Liver (tissue), 9 donors: ENCODE results near the gene TBX1. TPM values are rescaled to one million over a fixed set of nuclear protein-coding genes. Genes with fewer than 3 reads are reported as not detected.
A peak's percentile ranks its signal among the peaks of the same experiment; 100 is the strongest.

Experiments
- DNase-seq: peaks from one replicate; pipeline ENCODE4 v3.0.0-alpha.2; 2017; ENCODE audit warnings: low spot score
- H3K27ac ChIP-seq, 2 donors: one replicate each; pipeline ENCODE4 v1.7.0; 2013; ENCODE audit warnings: inconsistent platforms in 2 of 2, low read length in 2 of 2, control low read depth in 1 of 2, low read depth in 1 of 2, mild to moderate bottlenecking in 1 of 2
- H3K27me3 ChIP-seq, 4 donors: one replicate each; pipeline versions ENCODE4 v1.6.1 to v1.7.0; 2013; ENCODE audit warnings: low read length in 3 of 4, inconsistent platforms in 1 of 4, mild to moderate bottlenecking in 1 of 4, moderate library complexity in 1 of 4; ENCODE audit not compliant: control insufficient read depth in 4 of 4, insufficient read depth in 4 of 4
- H3K36me3 ChIP-seq, 4 donors: one replicate each; pipeline versions ENCODE4 v1.6.1 to v1.7.0; 2013; ENCODE audit warnings: low read length in 3 of 4, mild to moderate bottlenecking in 3 of 4, low read depth in 1 of 4, moderate library complexity in 1 of 4; ENCODE audit not compliant: control insufficient read depth in 4 of 4, insufficient read depth in 3 of 4
- H3K4me1 ChIP-seq, 4 donors: one replicate each; pipeline versions ENCODE4 v1.6.1 to v1.7.0; 2013; ENCODE audit warnings: low read length in 3 of 4, mild to moderate bottlenecking in 3 of 4, moderate library complexity in 1 of 4; ENCODE audit not compliant: control insufficient read depth in 4 of 4, insufficient read depth in 4 of 4
- H3K4me3 ChIP-seq, 3 donors: one replicate each; pipeline versions ENCODE4 v1.6.1 to v1.7.0; 2013; ENCODE audit warnings: low read length in 3 of 3, control low read depth in 1 of 3, low read depth in 1 of 3, mild to moderate bottlenecking in 1 of 3
- H3K9ac ChIP-seq, 2 donors: one replicate each; pipeline ENCODE4 v1.7.0; 2013; ENCODE audit warnings: low read length in 2 of 2, mild to moderate bottlenecking in 2 of 2, moderate library complexity in 2 of 2, control low read depth in 1 of 2, low read depth in 1 of 2
- H3K9me3 ChIP-seq, 4 donors: one replicate each; pipeline versions ENCODE4 v1.6.1 to v1.7.0; 2013; ENCODE audit warnings: low read length in 3 of 4; ENCODE audit not compliant: control insufficient read depth in 4 of 4
- CTCF ChIP-seq: fragments of 150-350 bp; IDR thresholded peaks from 2 replicates; pipeline ENCODE4 v1.5.1; 2017; ENCODE audit warnings: improper control_type of control experiment, low read depth, low read length; ENCODE audit not compliant: missing input control
- EGR1 ChIP-seq, 2 donors: IDR thresholded peaks; 2 replicates each; pipeline ENCODE4 v1.6.1; 2016 to 2018; ENCODE audit warnings: antibody characterized with exemption in 2 of 2, low read depth in 2 of 2
- FOXA1 ChIP-seq: IDR thresholded peaks from 2 replicates; pipeline ENCODE4 v1.6.1; 2016; ENCODE audit warnings: antibody characterized with exemption
- FOXA2 ChIP-seq: IDR thresholded peaks from 2 replicates; pipeline ENCODE4 v1.6.1; 2016; ENCODE audit warnings: antibody characterized with exemption
- GABPA ChIP-seq, 2 donors: IDR thresholded peaks in 1 of 2; conservative IDR thresholded peaks in 1 of 2; 2 replicates each; pipeline ENCODE4 v1.6.1; 2016; ENCODE audit warnings: antibody characterized with exemption in 2 of 2, mild to moderate bottlenecking in 1 of 2, moderate library complexity in 1 of 2
- HNF4A ChIP-seq, 2 donors: conservative IDR thresholded peaks; 2 replicates each; pipeline ENCODE4 v1.6.1; 2016; ENCODE audit warnings: antibody characterized with exemption in 2 of 2, mild to moderate bottlenecking in 2 of 2
- HNF4G ChIP-seq: IDR thresholded peaks from 2 replicates; pipeline ENCODE4 v1.6.1; 2016; ENCODE audit warnings: antibody characterized with exemption
- JUND ChIP-seq, 2 donors: IDR thresholded peaks; 2 replicates each; pipeline ENCODE4 v1.6.1; 2016; ENCODE audit warnings: antibody characterized with exemption in 2 of 2
- MAX ChIP-seq: IDR thresholded peaks from 2 replicates; pipeline ENCODE4 v1.6.1; 2016; ENCODE audit warnings: antibody characterized with exemption
- NR2F2 ChIP-seq: IDR thresholded peaks from 2 replicates; pipeline ENCODE4 v1.6.1; 2016; ENCODE audit warnings: antibody characterized with exemption
- RAD21 ChIP-seq, 2 donors: IDR thresholded peaks; 2 replicates each; pipeline ENCODE4 v1.6.1; 2016; ENCODE audit warnings: antibody characterized with exemption in 2 of 2, mild to moderate bottlenecking in 2 of 2
- RXRA ChIP-seq, 2 donors: IDR thresholded peaks; 2 replicates each; pipeline ENCODE4 v1.6.1; 2017 to 2018; ENCODE audit warnings: antibody characterized with exemption in 2 of 2, mild to moderate bottlenecking in 1 of 2
- SP1 ChIP-seq: IDR thresholded peaks from 2 replicates; pipeline ENCODE4 v1.6.1; 2018; ENCODE audit warnings: antibody characterized with exemption, mild to moderate bottlenecking
- TAF1 ChIP-seq: conservative IDR thresholded peaks from 2 replicates; pipeline ENCODE4 v1.6.1; 2016; ENCODE audit warnings: antibody characterized with exemption, mild to moderate bottlenecking
- YY1 ChIP-seq: IDR thresholded peaks from 2 replicates; pipeline ENCODE4 v1.6.1; 2016; ENCODE audit warnings: antibody characterized with exemption, mild to moderate bottlenecking
- WGBS: extraction: QIAGEN DNeasy Blood & Tissue Kit; methylation state at CpG from one replicate; pipeline ENCODE4 v1.1.7; 2013; 5-methylcytosine and 5-hydroxymethylcytosine counted together
- polyA plus RNA-seq, 2 donors: library from polyadenylated mRNA; stranded (reverse) in 1 of 2; unstranded in 1 of 2; fragments of 200-250 nt in 1 of 2; fragments of >200 nt in 1 of 2; fragmentation: Nextera tagmentation in 1 of 2; extraction: Ambion mirVana in 1 of 2; gene quantifications; one replicate each; pipeline versions ENCODE4 v1.2.1 to v1.2.3, GENCODE V29; 2013 to 2015
- total RNA-seq, 2 donors: library from RNA; depleted of rRNA; stranded (reverse); fragments of >200 nt; gene quantifications; one replicate each; pipeline ENCODE4 v1.2.3, GENCODE V29; 2014
- TF ChIP-seq, protein P1 (sequence below): IDR thresholded peaks from 2 replicates; pipeline ENCODE4 v1.6.1; 2016; ENCODE audit warnings: antibody characterized with exemption
- TF ChIP-seq, protein P2 (sequence below): IDR thresholded peaks from 2 replicates; pipeline ENCODE4 v1.6.1; 2016; ENCODE audit warnings: antibody characterized with exemption
- TF ChIP-seq, protein P3 (sequence below): IDR thresholded peaks from 2 replicates; pipeline ENCODE4 v1.6.1; 2016; ENCODE audit warnings: antibody characterized with exemption, mild to moderate bottlenecking
- donor health status: healthy.
- donor health status: healthy.
- donor health status: healthy.
- donor health status: healthy.
- donor health status: healthy.

The TBX1 gene
- total RNA-seq (under 1 TPM in 1 of 2 donors, not detected in 1; 0.17 TPM), polyA plus RNA-seq (under 1 TPM in 1 of 2 donors, not detected in 1; 0.18 TPM)

- no peak for DNase-seq
- Histone ChIP-seq H3K4me1 (peaks cover 8 to 31% (median 13%) of the 10 kb centered on the region in 4 donors), H3K9me3 (no peaks in the 10 kb centered on the region), H3K27me3 (peaks cover 3 to 15% (median 7%) of the 10 kb centered on the region in 4 donors), H3K27ac (no peak within 1 kb of the TSS), H3K9ac (no peak within 1 kb of the TSS), H3K36me3 (no peaks in the 10 kb centered on the region), H3K4me3 (peak within 1 kb of the TSS in 1 of 3 donors; percentile 48)
- 5% methylated on average over 72 of the region's 79 CpGs for WGBS
- TF ChIP-seq, protein P1, sequence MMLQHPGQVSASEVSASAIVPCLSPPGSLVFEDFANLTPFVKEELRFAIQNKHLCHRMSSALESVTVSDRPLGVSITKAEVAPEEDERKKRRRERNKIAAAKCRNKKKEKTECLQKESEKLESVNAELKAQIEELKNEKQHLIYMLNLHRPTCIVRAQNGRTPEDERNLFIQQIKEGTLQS: no peak
- TF ChIP-seq JUND (IDR thresholded peaks at IDR 0.05) (no peak), RAD21 (IDR thresholded peaks at IDR 0.05) (no peak), FOXA1 (no peak), NR2F2 (no peak), CTCF (no peak), YY1 (no peak), FOXA2 (no peak), MAX (no peak), RXRA (IDR thresholded peaks at IDR 0.05) (no peak), TAF1 (no peak), EGR1 (IDR thresholded peaks at IDR 0.05; ENCODE audit: low read depth in 2 of 2) (no peak)
Observed at GRCh38 chr22:19760058-19760950, at the start of gene TBX1. Gene TBX1, plus strand, starts transcription at chr22:19760778. Its CDS starts 66 bp downstream, at chr22:19760844.

GRCh38 chr22:19713245-19713644, 47.3 kb upstream of the TBX1 start:
- Histone ChIP-seq H3K4me3 (no peak overlapping the region), H3K4me1 (peaks cover 6 to 20% (median 10%) of the 10 kb centered on the region in 4 donors), H3K9ac (no peak overlapping the region), H3K27ac (no peak overlapping the region), H3K36me3 (no peaks in the 10 kb centered on the region), H3K27me3 (no peaks in the 10 kb centered on the region), H3K9me3 (no peaks in the 10 kb centered on the region)
- 93% methylated on average over 13 of the region's 13 CpGs for WGBS
- no peak for DNase-seq
- TF ChIP-seq FOXA1 (no peak), NR2F2 (no peak), TAF1 (no peak), EGR1 (IDR thresholded peaks at IDR 0.05; ENCODE audit: low read depth in 2 of 2) (no peak), RAD21 (IDR thresholded peaks at IDR 0.05) (no peak), GABPA (IDR thresholded peaks at IDR 0.05 in 1 of 2, conservative IDR thresholded peaks at IDR 0.05 in 1 of 2) (no peak), JUND (IDR thresholded peaks at IDR 0.05) (no peak), RXRA (IDR thresholded peaks at IDR 0.05) (no peak), MAX (no peak), HNF4A (conservative IDR thresholded peaks at IDR 0.05) (no peak), FOXA2 (no peak), YY1 (no peak), HNF4G (no peak), SP1 (no peak)
- TF ChIP-seq, protein P2, sequence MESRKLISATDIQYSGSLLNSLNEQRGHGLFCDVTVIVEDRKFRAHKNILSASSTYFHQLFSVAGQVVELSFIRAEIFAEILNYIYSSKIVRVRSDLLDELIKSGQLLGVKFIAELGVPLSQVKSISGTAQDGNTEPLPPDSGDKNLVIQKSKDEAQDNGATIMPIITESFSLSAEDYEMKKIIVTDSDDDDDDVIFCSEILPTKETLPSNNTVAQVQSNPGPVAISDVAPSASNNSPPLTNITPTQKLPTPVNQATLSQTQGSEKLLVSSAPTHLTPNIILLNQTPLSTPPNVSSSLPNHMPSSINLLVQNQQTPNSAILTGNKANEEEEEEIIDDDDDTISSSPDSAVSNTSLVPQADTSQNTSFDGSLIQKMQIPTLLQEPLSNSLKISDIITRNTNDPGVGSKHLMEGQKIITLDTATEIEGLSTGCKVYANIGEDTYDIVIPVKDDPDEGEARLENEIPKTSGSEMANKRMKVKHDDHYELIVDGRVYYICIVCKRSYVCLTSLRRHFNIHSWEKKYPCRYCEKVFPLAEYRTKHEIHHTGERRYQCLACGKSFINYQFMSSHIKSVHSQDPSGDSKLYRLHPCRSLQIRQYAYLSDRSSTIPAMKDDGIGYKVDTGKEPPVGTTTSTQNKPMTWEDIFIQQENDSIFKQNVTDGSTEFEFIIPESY: no peak
- TF ChIP-seq, protein P1: no peak
- TF ChIP-seq, protein P3, sequence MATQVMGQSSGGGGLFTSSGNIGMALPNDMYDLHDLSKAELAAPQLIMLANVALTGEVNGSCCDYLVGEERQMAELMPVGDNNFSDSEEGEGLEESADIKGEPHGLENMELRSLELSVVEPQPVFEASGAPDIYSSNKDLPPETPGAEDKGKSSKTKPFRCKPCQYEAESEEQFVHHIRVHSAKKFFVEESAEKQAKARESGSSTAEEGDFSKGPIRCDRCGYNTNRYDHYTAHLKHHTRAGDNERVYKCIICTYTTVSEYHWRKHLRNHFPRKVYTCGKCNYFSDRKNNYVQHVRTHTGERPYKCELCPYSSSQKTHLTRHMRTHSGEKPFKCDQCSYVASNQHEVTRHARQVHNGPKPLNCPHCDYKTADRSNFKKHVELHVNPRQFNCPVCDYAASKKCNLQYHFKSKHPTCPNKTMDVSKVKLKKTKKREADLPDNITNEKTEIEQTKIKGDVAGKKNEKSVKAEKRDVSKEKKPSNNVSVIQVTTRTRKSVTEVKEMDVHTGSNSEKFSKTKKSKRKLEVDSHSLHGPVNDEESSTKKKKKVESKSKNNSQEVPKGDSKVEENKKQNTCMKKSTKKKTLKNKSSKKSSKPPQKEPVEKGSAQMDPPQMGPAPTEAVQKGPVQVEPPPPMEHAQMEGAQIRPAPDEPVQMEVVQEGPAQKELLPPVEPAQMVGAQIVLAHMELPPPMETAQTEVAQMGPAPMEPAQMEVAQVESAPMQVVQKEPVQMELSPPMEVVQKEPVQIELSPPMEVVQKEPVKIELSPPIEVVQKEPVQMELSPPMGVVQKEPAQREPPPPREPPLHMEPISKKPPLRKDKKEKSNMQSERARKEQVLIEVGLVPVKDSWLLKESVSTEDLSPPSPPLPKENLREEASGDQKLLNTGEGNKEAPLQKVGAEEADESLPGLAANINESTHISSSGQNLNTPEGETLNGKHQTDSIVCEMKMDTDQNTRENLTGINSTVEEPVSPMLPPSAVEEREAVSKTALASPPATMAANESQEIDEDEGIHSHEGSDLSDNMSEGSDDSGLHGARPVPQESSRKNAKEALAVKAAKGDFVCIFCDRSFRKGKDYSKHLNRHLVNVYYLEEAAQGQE: no peak
